Measurements from ENCODE around the gene GLYATL1B. TPM values are rescaled to one million over a fixed set of nuclear protein-coding genes. Genes with fewer than 3 reads are reported as not detected.

GLYATL1B gene
- polyA plus RNA-seq, 1 donor from 2014 or later: not detected

DNA sequence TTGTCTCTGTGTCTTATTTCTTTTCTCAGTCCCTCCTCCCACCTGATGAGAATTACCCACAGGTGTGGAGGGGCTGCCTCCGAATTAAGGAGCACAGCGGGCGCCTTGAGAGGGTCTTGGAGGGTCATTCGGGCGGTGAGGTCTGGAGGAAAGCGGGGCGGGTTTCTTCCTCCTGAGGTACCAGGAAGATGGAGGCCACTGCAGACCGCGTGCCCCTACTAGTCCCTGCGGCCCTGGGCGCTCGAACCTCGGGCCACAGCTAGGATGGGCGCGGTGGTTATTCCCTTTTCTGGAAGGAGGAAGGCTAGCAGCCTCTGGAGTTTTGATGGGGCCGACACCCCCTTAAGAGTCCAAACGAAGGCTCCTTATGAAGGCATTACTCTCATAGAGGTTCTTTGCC, 51.1 kb downstream of the GLYATL1B start:
- Histone ChIP-seq H3K4me3 (ENCODE audit: low read length) (no peak overlapping the region), H3K9ac (ENCODE audit: low read length) (no peak overlapping the region), H3F3A (ENCODE audit: insufficient read depth, low read length, poor library complexity, severe bottlenecking) (no peaks in the 10 kb centered on the region), H4K20me1 (ENCODE audit: insufficient read depth) (no peaks in the 10 kb centered on the region), H3K27ac (ENCODE audit: low read length) (no peak overlapping the region), H3K79me2 (replicated peaks; ENCODE audit: insufficient read depth, low read length) (no peaks in the 10 kb centered on the region), H3K9me2 (ENCODE audit: insufficient read depth, low read length) (no peaks in the 10 kb centered on the region), H2AFZ (ENCODE audit: low read depth, low read length) (no peak overlapping the region), H3K36me3 (ENCODE audit: insufficient read depth, low read length) (no peaks in the 10 kb centered on the region), H3K27me3 (ENCODE audit: insufficient read depth, low read depth, low read length) (no peaks in the 10 kb centered on the region), H3K9me3 (ENCODE audit: low read length) (no peaks in the 10 kb centered on the region), H3K4me2 (ENCODE audit: low read length) (no peak overlapping the region)
- no peak for TF ChIP-seq EZH2 (IDR thresholded peaks at IDR 0.05; ENCODE audit: borderline replicate concordance, insufficient read depth, low read length, poor library complexity, severe bottlenecking)
- TF ChIP-seq POLR2AphosphoS5 (IDR thresholded peaks at IDR 0.05): no peak
- TF ChIP-seq, protein P1, sequence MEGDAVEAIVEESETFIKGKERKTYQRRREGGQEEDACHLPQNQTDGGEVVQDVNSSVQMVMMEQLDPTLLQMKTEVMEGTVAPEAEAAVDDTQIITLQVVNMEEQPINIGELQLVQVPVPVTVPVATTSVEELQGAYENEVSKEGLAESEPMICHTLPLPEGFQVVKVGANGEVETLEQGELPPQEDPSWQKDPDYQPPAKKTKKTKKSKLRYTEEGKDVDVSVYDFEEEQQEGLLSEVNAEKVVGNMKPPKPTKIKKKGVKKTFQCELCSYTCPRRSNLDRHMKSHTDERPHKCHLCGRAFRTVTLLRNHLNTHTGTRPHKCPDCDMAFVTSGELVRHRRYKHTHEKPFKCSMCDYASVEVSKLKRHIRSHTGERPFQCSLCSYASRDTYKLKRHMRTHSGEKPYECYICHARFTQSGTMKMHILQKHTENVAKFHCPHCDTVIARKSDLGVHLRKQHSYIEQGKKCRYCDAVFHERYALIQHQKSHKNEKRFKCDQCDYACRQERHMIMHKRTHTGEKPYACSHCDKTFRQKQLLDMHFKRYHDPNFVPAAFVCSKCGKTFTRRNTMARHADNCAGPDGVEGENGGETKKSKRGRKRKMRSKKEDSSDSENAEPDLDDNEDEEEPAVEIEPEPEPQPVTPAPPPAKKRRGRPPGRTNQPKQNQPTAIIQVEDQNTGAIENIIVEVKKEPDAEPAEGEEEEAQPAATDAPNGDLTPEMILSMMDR (IDR thresholded peaks at IDR 0.05; ENCODE audit: poor library complexity, severe bottlenecking): no peak
- TF ChIP-seq MXI1 (conservative IDR thresholded peaks at IDR 0.05; ENCODE audit: poor library complexity, severe bottlenecking): no peak
- TF ChIP-seq TAF1 (IDR thresholded peaks at IDR 0.05; ENCODE audit: low read depth): no peak

DNA sequence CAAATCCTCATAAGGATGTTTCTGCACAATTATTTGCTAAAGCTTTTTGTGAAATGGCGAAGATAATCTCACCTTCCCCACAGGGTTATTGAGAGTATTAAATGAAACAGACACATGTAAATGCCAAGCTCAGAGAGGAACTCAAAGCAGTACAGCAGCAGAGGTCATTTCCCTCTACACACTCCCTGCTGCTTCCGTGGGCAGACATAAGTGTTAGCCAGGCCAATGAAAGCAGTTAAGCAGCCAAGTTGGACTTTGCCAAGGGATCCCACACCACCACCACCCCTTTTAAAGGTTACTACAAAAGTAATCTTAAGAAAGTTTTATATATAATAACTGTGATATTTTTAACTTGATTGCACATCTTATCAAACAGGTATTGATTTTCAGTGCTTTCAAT, 52.5 kb downstream of the GLYATL1B start:
- Histone ChIP-seq H2AFZ (ENCODE audit: low read depth, low read length) (no peak overlapping the region), H3K27me3 (ENCODE audit: insufficient read depth, low read depth, low read length) (peaks cover 11% of the 10 kb centered on the region), H3K27ac (ENCODE audit: low read length) (no peak overlapping the region), H3F3A (ENCODE audit: insufficient read depth, low read length, poor library complexity, severe bottlenecking) (no peaks in the 10 kb centered on the region), H4K20me1 (ENCODE audit: insufficient read depth) (no peaks in the 10 kb centered on the region), H3K79me2 (replicated peaks; ENCODE audit: insufficient read depth, low read length) (no peaks in the 10 kb centered on the region), H3K9me3 (ENCODE audit: low read length) (no peaks in the 10 kb centered on the region), H3K9ac (ENCODE audit: low read length) (no peak overlapping the region), H3K36me3 (ENCODE audit: insufficient read depth, low read length) (no peaks in the 10 kb centered on the region), H3K4me3 (ENCODE audit: low read length) (no peak overlapping the region), H3K9me2 (ENCODE audit: insufficient read depth, low read length) (no peaks in the 10 kb centered on the region), H3K4me2 (ENCODE audit: low read length) (no peak overlapping the region)
- TF ChIP-seq MXI1 (conservative IDR thresholded peaks at IDR 0.05; ENCODE audit: poor library complexity, severe bottlenecking) (no peak), TAF1 (IDR thresholded peaks at IDR 0.05; ENCODE audit: low read depth) (no peak), EP300 (conservative IDR thresholded peaks at IDR 0.05; ENCODE audit: poor library complexity, severe bottlenecking) (no peak), SMC3 (conservative IDR thresholded peaks at IDR 0.05; ENCODE audit: poor library complexity) (no peak), POLR2AphosphoS5 (IDR thresholded peaks at IDR 0.05) (no peak), RAD21 (conservative IDR thresholded peaks at IDR 0.05) (no peak), EZH2 (IDR thresholded peaks at IDR 0.05; ENCODE audit: borderline replicate concordance, insufficient read depth, low read length, poor library complexity, severe bottlenecking) (no peak)
- TF ChIP-seq, protein P1 (IDR thresholded peaks at IDR 0.05; ENCODE audit: poor library complexity, severe bottlenecking): no peak
- TF ChIP-seq, protein P2, sequence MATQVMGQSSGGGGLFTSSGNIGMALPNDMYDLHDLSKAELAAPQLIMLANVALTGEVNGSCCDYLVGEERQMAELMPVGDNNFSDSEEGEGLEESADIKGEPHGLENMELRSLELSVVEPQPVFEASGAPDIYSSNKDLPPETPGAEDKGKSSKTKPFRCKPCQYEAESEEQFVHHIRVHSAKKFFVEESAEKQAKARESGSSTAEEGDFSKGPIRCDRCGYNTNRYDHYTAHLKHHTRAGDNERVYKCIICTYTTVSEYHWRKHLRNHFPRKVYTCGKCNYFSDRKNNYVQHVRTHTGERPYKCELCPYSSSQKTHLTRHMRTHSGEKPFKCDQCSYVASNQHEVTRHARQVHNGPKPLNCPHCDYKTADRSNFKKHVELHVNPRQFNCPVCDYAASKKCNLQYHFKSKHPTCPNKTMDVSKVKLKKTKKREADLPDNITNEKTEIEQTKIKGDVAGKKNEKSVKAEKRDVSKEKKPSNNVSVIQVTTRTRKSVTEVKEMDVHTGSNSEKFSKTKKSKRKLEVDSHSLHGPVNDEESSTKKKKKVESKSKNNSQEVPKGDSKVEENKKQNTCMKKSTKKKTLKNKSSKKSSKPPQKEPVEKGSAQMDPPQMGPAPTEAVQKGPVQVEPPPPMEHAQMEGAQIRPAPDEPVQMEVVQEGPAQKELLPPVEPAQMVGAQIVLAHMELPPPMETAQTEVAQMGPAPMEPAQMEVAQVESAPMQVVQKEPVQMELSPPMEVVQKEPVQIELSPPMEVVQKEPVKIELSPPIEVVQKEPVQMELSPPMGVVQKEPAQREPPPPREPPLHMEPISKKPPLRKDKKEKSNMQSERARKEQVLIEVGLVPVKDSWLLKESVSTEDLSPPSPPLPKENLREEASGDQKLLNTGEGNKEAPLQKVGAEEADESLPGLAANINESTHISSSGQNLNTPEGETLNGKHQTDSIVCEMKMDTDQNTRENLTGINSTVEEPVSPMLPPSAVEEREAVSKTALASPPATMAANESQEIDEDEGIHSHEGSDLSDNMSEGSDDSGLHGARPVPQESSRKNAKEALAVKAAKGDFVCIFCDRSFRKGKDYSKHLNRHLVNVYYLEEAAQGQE (IDR thresholded peaks at IDR 0.05; ENCODE audit: borderline replicate concordance): no peak
